HG03575 (cell line): ENCODE results near the gene ZNF292.
"Not testable (repeated sequence)": the region's sequence is repeated elsewhere in the genome, so short reads cannot be mapped to it uniquely, and the experiment has no call there.

Experiments used
- ATAC-seq: cut with Tn5 transposase; IDR thresholded peaks from one replicate; pipeline ENCODE4 v1.9.1; 2021; ENCODE audit not compliant: unreplicated experiment, insufficient number of reproducible peaks, low FRiP score; ENCODE audit errors: extremely low read depth

ZNF292 gene

GRCh38 chr6:87154993-87155841, at the start of gene ZNF292:
Gene ZNF292, plus strand, starts transcription at chr6:87155565. Its CDS starts 27 bp downstream, at chr6:87155592.
- ATAC-seq: peak; percentile 62

GRCh38 chr6:87105823-87106222, 49.5 kb upstream of the ZNF292 start:
- no peak for ATAC-seq

GRCh38 chr6:87110636-87111035, 44.7 kb upstream of the ZNF292 start:
- no peak for ATAC-seq

- ATAC-seq: peak; percentile 73
Observed at GRCh38 chr6:87115402-87116135, 39.8 kb upstream of the ZNF292 start.

- no peak for ATAC-seq
Observed at GRCh38 chr6:87116922-87117321, 38.4 kb upstream of the ZNF292 start.

- no peak for ATAC-seq
Observed at GRCh38 chr6:87118054-87118453, 37.3 kb upstream of the ZNF292 start.

GRCh38 chr6:87122477-87122876, 32.9 kb upstream of the ZNF292 start:
- ATAC-seq: no peak

- no peak for ATAC-seq
Observed at GRCh38 chr6:87124074-87124473, 31.3 kb upstream of the ZNF292 start.

GRCh38 chr6:87126501-87126900, 28.9 kb upstream of the ZNF292 start:
- ATAC-seq: no peak

GRCh38 chr6:87127737-87128136, 27.6 kb upstream of the ZNF292 start:
- no peak for ATAC-seq

- no peak for ATAC-seq
Observed at GRCh38 chr6:87136963-87137362, 18.4 kb upstream of the ZNF292 start.

- ATAC-seq: no peak
Observed at GRCh38 chr6:87139236-87139635, 16.1 kb upstream of the ZNF292 start.

- ATAC-seq: not testable (repeated sequence)
Observed at GRCh38 chr6:87139927-87140326, 15.4 kb upstream of the ZNF292 start.

GRCh38 chr6:87146363-87146762, 9.0 kb upstream of the ZNF292 start:
- peak; percentile 68 for ATAC-seq

- no peak for ATAC-seq
Observed at GRCh38 chr6:87150406-87150805, 5.0 kb upstream of the ZNF292 start.

GRCh38 chr6:87151471-87151780, 3.9 kb upstream of the ZNF292 start:
- ATAC-seq: no peak

GRCh38 chr6:87151781-87152525, 3.4 kb upstream of the ZNF292 start:
- ATAC-seq: no peak

- no peak for ATAC-seq
Observed at GRCh38 chr6:87152526-87152955, 2.8 kb upstream of the ZNF292 start.

- ATAC-seq: no peak
Observed at GRCh38 chr6:87154641-87154992, 748 bp upstream of the ZNF292 start.
